Spleen (tissue), 11 donors: ENCODE data around the gene MATN1. TPM values are rescaled to one million over a fixed set of nuclear protein-coding genes. Genes with fewer than 3 reads are reported as not detected.
A peak's percentile ranks its signal among the peaks of the same experiment; 100 is the strongest.

Experiments used
- DNase-seq: peaks from one replicate; pipeline ENCODE4 v3.0.0-alpha.2; 2020
- H3K27ac ChIP-seq, 8 donors: fragments of 200-600 bp; sonication (generic) in 7 of 8; 1 replicate in 4 of 8; 2 replicates in 4 of 8; pipeline versions ENCODE4 v1.5.0 to v1.8.0; 2016 to 2021; ENCODE audit warnings: inconsistent platforms in 4 of 8, mild to moderate bottlenecking in 4 of 8, moderate library complexity in 1 of 8
- H3K27me3 ChIP-seq, 7 donors: fragments of 200-600 bp; sonication (generic) in 6 of 7; replicated peaks in 1 of 7; 1 replicate in 4 of 7; 2 replicates in 3 of 7; pipeline versions ENCODE4 v1.5.0 to v1.8.0; 2016 to 2021; ENCODE audit warnings: inconsistent platforms in 3 of 7, mild to moderate bottlenecking in 1 of 7
- H3K36me3 ChIP-seq, 6 donors: fragments of 200-600 bp; sonication (generic) in 5 of 6; 1 replicate in 4 of 6; 2 replicates in 2 of 6; pipeline versions ENCODE4 v1.5.0 to v1.8.0; 2016 to 2021; ENCODE audit warnings: inconsistent platforms in 2 of 6
- H3K4me1 ChIP-seq, 6 donors: fragments of 200-600 bp; sonication (generic) in 5 of 6; 1 replicate in 3 of 6; 2 replicates in 3 of 6; pipeline versions ENCODE4 v1.5.0 to v1.8.0; 2016 to 2021; ENCODE audit warnings: inconsistent platforms in 3 of 6
- H3K4me3 ChIP-seq, 8 donors: fragments of 200-600 bp; sonication (generic) in 7 of 8; 1 replicate in 4 of 8; 2 replicates in 4 of 8; pipeline versions ENCODE4 v1.5.0 to v1.8.0; 2016 to 2021; ENCODE audit warnings: inconsistent platforms in 4 of 8, mild to moderate bottlenecking in 4 of 8, moderate library complexity in 2 of 8
- H3K9me3 ChIP-seq, 8 donors: fragments of 200-600 bp; sonication (generic) in 7 of 8; 1 replicate in 4 of 8; 2 replicates in 4 of 8; pipeline versions ENCODE4 v1.5.0 to v1.8.0; 2016 to 2021; ENCODE audit warnings: inconsistent platforms in 4 of 8
- CTCF ChIP-seq, 11 experiments: fragments of 200-600 bp in 7 of 11; fragments of 450-650 bp in 4 of 11; sonication (generic) in 4 of 11; IDR thresholded peaks in 8 of 11; conservative IDR thresholded peaks in 3 of 11; 1 replicate in 7 of 11; 2 replicates in 4 of 11; pipeline versions ENCODE4 v1.4.0 to v1.8.0; 2016 to 2021; ENCODE audit warnings: antibody characterized with exemption in 11 of 11, inconsistent platforms in 4 of 11, mild to moderate bottlenecking in 1 of 11
- POLR2A ChIP-seq, 3 donors: fragments of 450-650 bp; IDR thresholded peaks; one replicate each; pipeline ENCODE4 v1.5.1; 2017; ENCODE audit warnings: antibody characterized with exemption in 3 of 3, mild to moderate bottlenecking in 1 of 3
- POLR2AphosphoS5 ChIP-seq, 3 donors: sonication (generic); formaldehyde crosslinking; IDR thresholded peaks; one replicate each; pipeline ENCODE4 v1.5.1; 2017; ENCODE audit warnings: antibody characterized with exemption in 3 of 3
- WGBS, 5 donors: extraction: QIAGEN DNeasy Blood & Tissue Kit in 3 of 5; methylation state at CpG; one replicate each; pipeline versions ENCODE4 v1.1.5 to v1.1.7; 2013 to 2018; 5-methylcytosine and 5-hydroxymethylcytosine counted together
- intact Hi-C: fragments of 100-400 bp; cut with DNase I; formaldehyde crosslinking; loops from one replicate; pipeline ENCODE4 v1.15.0; 2023; ENCODE audit warnings: low total_unique reads
- polyA plus RNA-seq, 3 donors: library from polyadenylated mRNA; stranded (reverse); fragments of 200-250 nt; gene quantifications; one replicate each; pipeline ENCODE4 v1.2.1, GENCODE V29; 2013
- total RNA-seq, 7 donors: library from RNA; depleted of rRNA in 3 of 7; stranded (reverse); fragments of >200 nt in 3 of 7; fragmentation: NEBNext Ultra II Directional in 4 of 7; extraction: Animal tissue kit (Norgen Biotek cat#: 25700) in 4 of 7; gene quantifications; one replicate each; pipeline versions ENCODE4 v1.1.0 to v1.2.1, GENCODE V29; 2016 to 2021
- donor health status: healthy with polysubstance abuse.
- donor health status: DM: no; HTN: no; CAD: no; lungs with moderate emphysema.
- donor health status: DM: no; HTN: no; CAD: no.
- donor health status: Bipolar disorder and iron deficiency.
- donor health status: healthy.
- donor health status: DM: no; HTN: no; CAD: no.
- donor health status: DM: yes; HTN: yes; CAD: no.

Gene MATN1
- total and polyA plus RNA-seq, 10 donors = 0.04 to 1.1 (median 0.54) TPM; not detected in 1

GRCh38 chr1:30678209-30678608, 45.2 kb downstream of the MATN1 start:
- no peak for TF ChIP-seq CTCF (IDR thresholded peaks at IDR 0.05 in 8 of 11, conservative IDR thresholded peaks at IDR 0.05 in 3 of 11)
- TF ChIP-seq POLR2A (IDR thresholded peaks at IDR 0.05) = no peak
- TF ChIP-seq POLR2AphosphoS5 (IDR thresholded peaks at IDR 0.05) = no peak
- Histone ChIP-seq H3K9me3 (peaks cover 0 to 39% (median 22%) of the 10 kb centered on the region in 8 donors), H3K27ac (no peak overlapping the region), H3K4me3 (no peak overlapping the region), H3K4me1 (no peaks in the 10 kb centered on the region), H3K27me3 (peaks cover 0 to 57% (median 3%) of the 10 kb centered on the region in 7 donors), H3K36me3 (no peaks in the 10 kb centered on the region)
- whole genome bisulfite sequencing, 5 donors = 55 to 83% (median 71%) methylated on average over 3 of the region's 3 CpGs
- peak; percentile 2 for DNase-seq
- intact Hi-C loops = no loop called here

GRCh38 chr1:30677471-30677870, 45.9 kb downstream of the MATN1 start:
- TF ChIP-seq POLR2A (IDR thresholded peaks at IDR 0.05) = no peak
- TF ChIP-seq CTCF (IDR thresholded peaks at IDR 0.05 in 8 of 11, conservative IDR thresholded peaks at IDR 0.05 in 3 of 11) = no peak
- TF ChIP-seq POLR2AphosphoS5 (IDR thresholded peaks at IDR 0.05) = no peak
- WGBS, 5 donors = 63 to 83% (median 76%) methylated on average over 2 of the region's 2 CpGs
- Histone ChIP-seq H3K4me1 (no peaks in the 10 kb centered on the region), H3K27me3 (peaks cover 0 to 54% (median 3%) of the 10 kb centered on the region in 7 donors), H3K9me3 (peaks cover 0 to 42% (median 24%) of the 10 kb centered on the region in 8 donors), H3K4me3 (no peak overlapping the region), H3K27ac (no peak overlapping the region), H3K36me3 (no peaks in the 10 kb centered on the region)
- peak; percentile 20 for DNase-seq
- intact Hi-C loops = no loop called here

- Histone ChIP-seq H3K4me3 (no peak overlapping the region), H3K27ac (no peak overlapping the region), H3K4me1 (no peaks in the 10 kb centered on the region), H3K27me3 (peaks cover 0 to 49% (median 2%) of the 10 kb centered on the region in 7 donors), H3K9me3 (peaks cover 0 to 42% (median 24%) of the 10 kb centered on the region in 8 donors), H3K36me3 (no peaks in the 10 kb centered on the region)
- WGBS, 5 donors = 71 to 82% (median 75%) methylated on average over 2 of the region's 2 CpGs
- TF ChIP-seq POLR2A (IDR thresholded peaks at IDR 0.05) (no peak), POLR2AphosphoS5 (IDR thresholded peaks at IDR 0.05) (no peak), CTCF (IDR thresholded peaks at IDR 0.05 in 8 of 11, conservative IDR thresholded peaks at IDR 0.05 in 3 of 11) (no peak)
- DNase-seq = no peak
- intact Hi-C loops = no loop called here
These were observed 47.6 kb downstream of the MATN1 start for GRCh38 chr1:30675761-30676160.

- DNase-seq = no peak
- TF ChIP-seq POLR2A (IDR thresholded peaks at IDR 0.05) (no peak), CTCF (IDR thresholded peaks at IDR 0.05 in 8 of 11, conservative IDR thresholded peaks at IDR 0.05 in 3 of 11) (no peak), POLR2AphosphoS5 (IDR thresholded peaks at IDR 0.05) (no peak)
- peaks cover 0 to 40% (median 24%) of the 10 kb centered on the region in 8 donors for H3K9me3 ChIP-seq
- peaks cover 0 to 49% (median 2%) of the 10 kb centered on the region in 7 donors for H3K27me3 ChIP-seq
- H3K36me3 ChIP-seq = no peaks in the 10 kb centered on the region
- no peaks in the 10 kb centered on the region for H3K4me1 ChIP-seq
- H3K27ac ChIP-seq = no peak overlapping the region
- intact Hi-C loops = no loop called here
- H3K4me3 ChIP-seq = no peak overlapping the region
- 81 to 87% (median 85%) methylated on average over 2 of the region's 2 CpGs for WGBS, 5 donors
These were observed 48.1 kb downstream of the MATN1 start for GRCh38 chr1:30675289-30675688.
